KMS-11 (cell line): Measurements from ENCODE around the gene IFNA6.
A peak's percentile ranks its signal among the peaks of the same experiment; 100 is the strongest.

Source experiments
- H2AFZ ChIP-seq: fragments of 200-600 bp; sonication (generic); 2 replicates; pipeline ENCODE4 v1.6.1; 2016; ENCODE audit warnings: antibody characterized with exemption, mixed run types, low read depth
- H3K27ac ChIP-seq: fragments of 200-600 bp; sonication (generic); 2 replicates; pipeline ENCODE4 v1.6.1; 2016; ENCODE audit warnings: mild to moderate bottlenecking, mixed run types
- H3K27me3 ChIP-seq: fragments of 200-600 bp; sonication (generic); 2 replicates; pipeline ENCODE4 v1.6.1; 2017; ENCODE audit warnings: mild to moderate bottlenecking, low read depth, mixed run types, moderate library complexity; ENCODE audit not compliant: insufficient read depth
- H3K36me3 ChIP-seq: fragments of 200-600 bp; sonication (generic); 2 replicates; pipeline ENCODE4 v1.6.1; 2017; ENCODE audit warnings: mild to moderate bottlenecking, mixed run types; ENCODE audit not compliant: insufficient read depth
- H3K4me1 ChIP-seq: fragments of 200-600 bp; sonication (generic); 2 replicates; pipeline ENCODE4 v1.6.1; 2016; ENCODE audit warnings: mild to moderate bottlenecking, low read depth, mixed run types; ENCODE audit not compliant: poor library complexity, severe bottlenecking
- H3K4me2 ChIP-seq: fragments of 200-600 bp; sonication (generic); 2 replicates; pipeline ENCODE4 v1.7.0; 2016; ENCODE audit warnings: mild to moderate bottlenecking, mixed run types
- H3K4me3 ChIP-seq: fragments of 200-600 bp; sonication (generic); IDR thresholded peaks from 2 replicates; pipeline ENCODE4 v1.6.1; 2017; ENCODE audit warnings: low read depth, low read length, mixed read lengths; ENCODE audit not compliant: insufficient read depth
- H3K79me2 ChIP-seq: fragments of 200-600 bp; sonication (generic); 2 replicates; pipeline ENCODE4 v1.6.1; 2016; ENCODE audit warnings: low read depth, mixed run types; ENCODE audit not compliant: insufficient read depth
- H3K9ac ChIP-seq: fragments of 200-600 bp; sonication (generic); 2 replicates; pipeline ENCODE4 v1.6.1; 2016; ENCODE audit warnings: mild to moderate bottlenecking, mixed run types
- H4K20me1 ChIP-seq: fragments of 200-600 bp; sonication (generic); 2 replicates; pipeline ENCODE4 v1.6.1; 2016; ENCODE audit warnings: mild to moderate bottlenecking, mixed run types; ENCODE audit not compliant: insufficient read depth
- TF ChIP-seq, protein P1 (sequence below): fragments of 200-600 bp; sonication (generic); conservative IDR thresholded peaks from 2 replicates; pipeline ENCODE4 v1.6.1; 2017; ENCODE audit warnings: low read depth, mild to moderate bottlenecking, antibody characterized with exemption, low read length, moderate library complexity, mixed read lengths

IFNA6 gene

DNA sequence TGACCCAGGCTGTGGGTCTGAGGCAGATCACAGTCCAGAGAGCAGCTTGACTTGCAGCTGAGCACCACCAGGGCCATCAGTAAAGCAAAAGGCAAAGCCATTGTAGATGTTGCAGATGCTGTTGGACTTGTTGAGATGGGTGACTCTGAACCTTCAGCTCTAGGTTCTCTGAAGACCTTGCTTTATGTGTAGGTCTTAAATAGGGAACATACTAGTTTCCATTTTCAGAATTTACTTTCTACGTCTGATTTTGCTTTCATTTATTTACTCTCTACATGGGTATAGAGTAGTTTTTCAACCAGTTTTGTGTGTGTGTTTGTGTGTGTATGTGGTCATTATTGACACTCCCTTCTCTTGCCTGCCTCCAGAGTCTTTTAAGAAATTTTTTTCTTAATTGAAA is at the start of gene IFNA6:
Gene IFNA6 (minus strand): TSS at position 101 of the 400 bp plus-strand sequence. CDS start 0 bp downstream, at position 101.
- Histone ChIP-seq H3K9ac (no peak within 1 kb of the TSS), H3K4me3 (no peak within 1 kb of the TSS), H3K4me1 (no peaks in the 10 kb centered on the region), H3K27me3 (no peaks in the 10 kb centered on the region; the same call in 1 of the 2 replicates), H3K4me2 (no peak within 1 kb of the TSS), H4K20me1 (no peaks in the 10 kb centered on the region), H3K79me2 (no peaks in the 10 kb centered on the region), H3K36me3 (no peaks in the 10 kb centered on the region), H2AFZ (no peak within 1 kb of the TSS), H3K27ac (no peak within 1 kb of the TSS)
- TF ChIP-seq, protein P1, sequence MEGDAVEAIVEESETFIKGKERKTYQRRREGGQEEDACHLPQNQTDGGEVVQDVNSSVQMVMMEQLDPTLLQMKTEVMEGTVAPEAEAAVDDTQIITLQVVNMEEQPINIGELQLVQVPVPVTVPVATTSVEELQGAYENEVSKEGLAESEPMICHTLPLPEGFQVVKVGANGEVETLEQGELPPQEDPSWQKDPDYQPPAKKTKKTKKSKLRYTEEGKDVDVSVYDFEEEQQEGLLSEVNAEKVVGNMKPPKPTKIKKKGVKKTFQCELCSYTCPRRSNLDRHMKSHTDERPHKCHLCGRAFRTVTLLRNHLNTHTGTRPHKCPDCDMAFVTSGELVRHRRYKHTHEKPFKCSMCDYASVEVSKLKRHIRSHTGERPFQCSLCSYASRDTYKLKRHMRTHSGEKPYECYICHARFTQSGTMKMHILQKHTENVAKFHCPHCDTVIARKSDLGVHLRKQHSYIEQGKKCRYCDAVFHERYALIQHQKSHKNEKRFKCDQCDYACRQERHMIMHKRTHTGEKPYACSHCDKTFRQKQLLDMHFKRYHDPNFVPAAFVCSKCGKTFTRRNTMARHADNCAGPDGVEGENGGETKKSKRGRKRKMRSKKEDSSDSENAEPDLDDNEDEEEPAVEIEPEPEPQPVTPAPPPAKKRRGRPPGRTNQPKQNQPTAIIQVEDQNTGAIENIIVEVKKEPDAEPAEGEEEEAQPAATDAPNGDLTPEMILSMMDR = no peak

DNA sequence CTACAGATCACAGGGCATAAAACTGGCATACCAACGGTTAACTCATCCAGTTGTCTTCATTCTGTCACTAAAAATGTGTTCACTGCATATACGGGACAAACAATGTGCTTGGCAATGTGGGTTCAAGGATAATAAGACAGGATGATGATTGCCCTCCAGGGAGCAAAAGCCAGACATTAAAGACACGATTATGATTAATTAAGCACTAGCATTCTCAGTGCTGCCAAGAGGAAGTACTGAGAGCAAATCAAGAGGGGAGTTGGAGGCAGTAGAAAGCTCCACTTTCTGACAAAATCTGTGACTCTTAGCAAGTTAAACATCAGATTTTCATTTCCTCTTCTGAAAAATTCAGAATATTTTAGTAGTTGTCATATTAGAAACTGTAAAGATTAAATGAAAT is 49.3 kb upstream of the IFNA6 start:
- Histone ChIP-seq H3K36me3 (no peaks in the 10 kb centered on the region), H3K9ac (0 out of 2 replicates have a peak overlapping the region, but pooled peaks have one; percentile 11), H3K4me1 (peaks cover 34% of the 10 kb centered on the region), H3K4me2 (peak overlapping the region; percentile 36), H2AFZ (no peak overlapping the region; the same call in 1 of the 2 replicates), H3K4me3 (no peak overlapping the region), H3K79me2 (no peaks in the 10 kb centered on the region), H3K27ac (0 out of 2 replicates have a peak overlapping the region, but pooled peaks have one; percentile 14), H3K27me3 (no peaks in the 10 kb centered on the region), H4K20me1 (no peaks in the 10 kb centered on the region)
- TF ChIP-seq, protein P1 = no peak

DNA sequence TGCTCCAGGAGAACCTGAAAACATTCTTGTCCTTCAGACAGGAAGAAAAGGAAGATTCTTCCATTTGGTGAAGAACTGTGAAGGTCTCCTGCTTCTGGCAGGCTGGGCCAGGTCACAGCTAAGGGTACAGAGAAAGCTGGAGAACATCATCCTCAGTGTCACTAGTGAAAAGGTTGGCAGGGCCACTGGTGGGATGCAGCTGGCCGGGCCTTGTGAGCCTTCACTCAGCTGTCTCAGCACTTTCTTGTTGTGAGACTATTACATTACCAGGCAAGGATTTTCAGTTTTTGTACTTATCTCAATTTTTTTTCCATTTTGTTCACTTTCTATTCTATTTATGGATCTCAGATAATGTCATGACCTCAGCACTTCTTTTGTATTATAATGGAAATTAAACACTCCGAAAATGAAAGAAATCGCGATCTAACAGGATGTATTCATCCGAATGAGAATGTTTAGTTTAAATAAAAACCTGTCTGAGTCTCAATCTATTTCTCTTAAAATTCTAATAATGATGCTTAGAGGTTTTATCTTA is 48.3 kb upstream of the IFNA6 start:
- no peaks in the 10 kb centered on the region for H4K20me1 ChIP-seq
- H3K4me1 ChIP-seq = peaks cover 43% of the 10 kb centered on the region
- no peak overlapping the region for H3K4me3 ChIP-seq
- no peak overlapping the region; the same call in 1 of the 2 replicates for H3K9ac ChIP-seq
- peak overlapping the region; percentile 36 for H3K4me2 ChIP-seq
- no peaks in the 10 kb centered on the region for H3K79me2 ChIP-seq
- no peaks in the 10 kb centered on the region for H3K27me3 ChIP-seq
- H3K27ac ChIP-seq = peak overlapping the region; percentile 19; the same call in 1 of the 2 replicates
- TF ChIP-seq, protein P1 = no peak
- no peak overlapping the region for H2AFZ ChIP-seq
- no peaks in the 10 kb centered on the region for H3K36me3 ChIP-seq

DNA sequence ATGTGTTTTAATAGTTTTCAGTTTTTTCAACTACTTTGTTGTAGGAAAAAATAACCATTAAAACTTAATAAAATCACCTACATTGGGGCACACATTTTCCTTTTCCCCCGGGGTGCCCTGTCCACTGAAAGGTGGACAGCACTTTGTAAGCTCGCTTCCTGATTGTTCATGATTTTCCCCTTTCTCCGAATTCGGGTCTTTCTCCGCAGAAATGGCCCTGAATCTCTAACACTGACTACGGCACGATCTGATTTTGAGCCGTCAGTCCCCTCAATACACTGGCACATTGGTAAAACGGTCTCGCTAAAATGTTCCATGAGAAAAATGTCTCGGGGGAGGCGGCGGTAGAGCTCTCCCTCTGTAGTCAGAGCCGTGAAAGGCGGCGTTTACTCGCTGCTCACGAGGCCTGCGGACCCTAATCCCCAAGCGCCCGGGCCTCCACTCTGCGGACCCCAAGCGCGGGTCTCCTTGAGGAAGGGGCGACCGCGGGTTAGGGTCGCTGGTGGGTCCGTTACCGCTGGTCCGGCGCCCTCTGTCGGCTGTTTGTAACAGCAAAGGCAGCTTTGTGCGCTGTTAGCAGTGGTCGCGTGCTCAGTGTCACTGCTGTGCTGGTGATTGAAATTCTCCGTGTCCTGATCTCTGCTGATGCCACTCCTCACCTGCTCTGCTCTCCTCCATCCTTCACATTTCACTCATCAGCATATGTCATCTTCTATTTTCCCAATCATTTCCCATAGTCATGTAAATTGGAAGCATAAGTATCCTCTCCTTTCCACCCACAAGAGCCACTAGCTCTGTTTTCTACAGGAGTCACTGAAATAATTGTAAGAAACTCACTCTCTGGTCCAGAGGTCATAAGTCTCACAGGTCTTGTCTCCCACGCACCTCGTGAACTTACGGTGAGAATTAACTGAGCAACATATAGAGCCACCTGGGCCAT is 45.4 kb upstream of the IFNA6 start:
- Histone ChIP-seq H3K4me2 (no peak overlapping the region), H3K27ac (no peak overlapping the region), H3K4me1 (peaks cover 49% of the 10 kb centered on the region), H3K9ac (no peak overlapping the region), H3K4me3 (no peak overlapping the region), H2AFZ (no peak overlapping the region), H3K36me3 (no peaks in the 10 kb centered on the region), H3K27me3 (no peaks in the 10 kb centered on the region), H4K20me1 (no peaks in the 10 kb centered on the region), H3K79me2 (no peaks in the 10 kb centered on the region)
- TF ChIP-seq, protein P1 = no peak
